HepG2 (cell line): ENCODE data around the gene FAM162A. TPM values are rescaled to one million over a fixed set of nuclear protein-coding genes. Genes with fewer than 3 reads are reported as not detected.

Source experiments
- ATAC-seq: fragments of 200-7000 bp; cut with Tn5 transposase; 3 replicates; pipeline ENCODE4 v1.9.1; 2020; ENCODE audit warnings: mild to moderate bottlenecking, moderate library complexity
- BruUV-seq: library from RNA; stranded (reverse); fragments of 400-500 nt; replicated peaks from 2 replicates; lab custom pipeline; 2021; lab: Mats Ljungman, UMichigan
- CTCF ChIA-PET: fragments of 300-600 bp; formaldehyde crosslinking; extraction: SDS; loops from one replicate; lab custom pipeline; 2021; ENCODE audit warnings: low total read pairs, inconsistent platforms, low intra/inter-chr PET ratio; lab: Yijun Ruan, JAX
- POLR2A ChIA-PET: fragments of 350-600 bp; sonication (Branson Sonifier 250); formaldehyde crosslinking; loops from one replicate; lab custom pipeline; 2020; ENCODE audit warnings: antibody characterized with exemption, inconsistent platforms; lab: Yijun Ruan, JAX
- DNase-seq: peaks from one replicate; pipeline ENCODE4 v3.0.0-alpha.2; 2015; ENCODE audit warnings: low spot score
- FAIRE-seq: peaks from 3 replicates; lab custom pipeline; 2011; peaks lifted over from hg19 to GRCh38; lab: Jason Lieb, UNC
- H2AFZ ChIP-seq: one replicate; pipeline ENCODE4 v1.6.1; 2011; ENCODE audit warnings: low read length, inconsistent platforms
- H3K27ac ChIP-seq: fragments of 300-600 bp; 3 replicates; pipeline ENCODE4 v1.8.0; 2011; ENCODE audit warnings: mixed run types, mild to moderate bottlenecking, mixed read lengths, low read length, inconsistent platforms; ENCODE audit not compliant: insufficient read depth; ENCODE audit errors: extremely low read length
- H3K27me3 ChIP-seq, 2 experiments: fragments of 200-600 bp in 1 of 2; 2 replicates in 1 of 2; 3 replicates in 1 of 2; pipeline versions ENCODE4 v1.6.0 to v1.8.0; 2011; ENCODE audit warnings: low read length in 2 of 2, mild to moderate bottlenecking in 2 of 2, moderate library complexity in 2 of 2, inconsistent platforms in 1 of 2; ENCODE audit not compliant: insufficient read depth in 2 of 2, control insufficient read depth in 1 of 2
- H3K36me3 ChIP-seq, 2 experiments: fragments of 200-600 bp in 1 of 2; replicated peaks in 1 of 2; 2 replicates in 1 of 2; 3 replicates in 1 of 2; pipeline versions ENCODE4 v1.5.1 to v1.8.0; 2011; ENCODE audit warnings: low read length in 2 of 2, inconsistent platforms in 1 of 2; ENCODE audit not compliant: insufficient read depth in 2 of 2, control insufficient read depth in 1 of 2
- H3K4me1 ChIP-seq: 2 replicates; pipeline ENCODE4 v1.5.1; 2012; ENCODE audit warnings: low read length, inconsistent platforms; ENCODE audit not compliant: insufficient read depth
- H3K4me2 ChIP-seq: 2 replicates; pipeline ENCODE4 v1.6.0; 2011; ENCODE audit warnings: low read depth, low read length, inconsistent platforms
- H3K4me3 ChIP-seq, 3 experiments: fragments of 200-600 bp in 1 of 3; sonication (generic), shearing (Covaris generic) in 1 of 3; replicated peaks in 1 of 3; 2 replicates each; pipeline ENCODE4 v1.5.1; 2011 to 2016; ENCODE audit warnings: low read length in 3 of 3, inconsistent platforms in 2 of 3, low read depth in 2 of 3, mild to moderate bottlenecking in 2 of 3, control low read depth in 1 of 3, mixed read lengths in 1 of 3; ENCODE audit not compliant: insufficient read depth in 1 of 3
- H3K79me2 ChIP-seq: one replicate; pipeline ENCODE4 v1.6.1; 2011; ENCODE audit warnings: low read length, inconsistent platforms; ENCODE audit not compliant: insufficient read depth
- H3K9ac ChIP-seq: 2 replicates; pipeline ENCODE4 v1.6.0; 2011; ENCODE audit warnings: mild to moderate bottlenecking, low read depth, low read length, inconsistent platforms; ENCODE audit not compliant: insufficient read depth
- H3K9me3 ChIP-seq: 2 replicates; pipeline ENCODE4 v1.5.1; 2012; ENCODE audit warnings: mild to moderate bottlenecking, low read length
- H4K20me1 ChIP-seq: 2 replicates; pipeline ENCODE4 v1.6.0; 2011; ENCODE audit warnings: inconsistent platforms, mild to moderate bottlenecking, low read length, moderate library complexity; ENCODE audit not compliant: insufficient read depth
- GZF1 ChIP-seq: sonication (generic); formaldehyde crosslinking; IDR thresholded peaks from 2 replicates; pipeline ENCODE4 v1.5.1; 2020; ENCODE audit warnings: mild to moderate bottlenecking, missing genetic modification reagents
- HNRNPH1 ChIP-seq: fragments of 200-400 bp; formaldehyde crosslinking; optimal IDR thresholded peaks from 2 replicates; pipeline ENCODE3; 2017; ENCODE audit warnings: mild to moderate bottlenecking, low read depth, low read length
- NR2F1 ChIP-seq, 2 experiments: fragments of 450-650 bp in 1 of 2; formaldehyde crosslinking in 1 of 2; IDR thresholded peaks; 2 replicates each; pipeline versions ENCODE4 v1.5.0 to v1.6.1; 2016 to 2020; ENCODE audit warnings: mild to moderate bottlenecking in 1 of 2, missing compliant biosample characterization in 1 of 2, missing genetic modification reagents in 1 of 2, moderate library complexity in 1 of 2
- SNAI1 ChIP-seq: sonication (generic); formaldehyde crosslinking; IDR thresholded peaks from 2 replicates; pipeline ENCODE4 v1.5.0; 2020; ENCODE audit warnings: mild to moderate bottlenecking, missing genetic modification reagents, borderline replicate concordance
- WGBS: methylation state at CpG from one replicate; pipeline ENCODE4 v1.1.6; 2017; ENCODE audit warnings: low lambda C conversion rate; 5-methylcytosine and 5-hydroxymethylcytosine counted together
- in situ Hi-C: cut with HindIII; loops from 2 replicates; pipeline ENCODE4 v1.10.0; 2017; ENCODE audit warnings: low pct_unique_long_range_greater_than_20kb; ENCODE audit not compliant: extremely low pct_ligation_motif_present
- intact Hi-C: fragments of 100-400 bp; cut with micrococcal nuclease; formaldehyde crosslinking; loops from one replicate; pipeline ENCODE4 v1.10.0; 2022; ENCODE audit not compliant: unreplicated experiment
- polyA plus RNA-seq, 8 experiments: library from polyadenylated mRNA; depleted of rRNA in 3 of 8; stranded (reverse) in 7 of 8; unstranded in 1 of 8; fragments of >200 nt; fragmentation: Illumina TruSeq in 4 of 8; extraction: Trizol in 4 of 8; gene quantifications; 2 replicates each; pipeline versions ENCODE4 v1.2.1 to v1.2.3, GENCODE V29; 2011 to 2016; ENCODE audit warnings: low read depth in 4 of 8, missing spikeins in 1 of 8, mixed read lengths in 1 of 8; ENCODE audit not compliant: insufficient read depth in 1 of 8
- total RNA-seq, 5 experiments: library from RNA; depleted of rRNA; stranded (reverse); fragments of >200 nt; fragmentation: Illumina TruSeq; extraction: Trizol; gene quantifications; 2 replicates each; pipeline ENCODE4 v1.2.3, GENCODE V29; 2016; ENCODE audit warnings: low read depth in 1 of 5
- TF ChIP-seq, protein P1 (sequence below), 2 experiments: fragments of 450-650 bp in 1 of 2; sonication (generic) in 1 of 2; formaldehyde crosslinking in 1 of 2; IDR thresholded peaks; 2 replicates each; pipeline versions ENCODE4 v1.6.1 to v1.8.0; 2016 to 2022; ENCODE audit warnings: antibody characterized with exemption in 1 of 2, mild to moderate bottlenecking in 1 of 2, missing genetic modification reagents in 1 of 2

FAM162A gene
- total and polyA plus RNA-seq, 2 of the 13 experiments (the other 11 are each of a cell fraction or from before 2014, with no cell fraction given), result 115 to 155 TPM

GRCh38 chr3:122353893-122354401, 30.0 kb upstream of the FAM162A start:
- no peaks in the 10 kb centered on the region for H3K79me2 ChIP-seq
- H4K20me1 ChIP-seq, result no peaks in the 10 kb centered on the region
- TF ChIP-seq NR2F1 (CRISPR knock-in tag; IDR thresholded peaks at IDR 0.05) (no peak), SNAI1 (CRISPR knock-in tag) (no peak)
- 91% methylated on average over 1 of the region's 1 CpG for WGBS
- no peak for FAIRE-seq
- DNase-seq, result no peak
- H3K4me1 ChIP-seq, result no peaks in the 10 kb centered on the region
- H3K4me3 ChIP-seq, result no peak overlapping the region
- H3K36me3 ChIP-seq, result peaks cover 4 to 5% of the 10 kb centered on the region in 2 experiments; a peak in 3 of 5 replicates
- H3K27ac ChIP-seq, result no peak overlapping the region
- intact Hi-C loops, result no loop called here
- ChIA-PET CTCF (no interaction called here), POLR2A (no interaction called here)
- in situ Hi-C loops, result loop anchor here (10.0 kb wide), 1 partner anchor 249 kb away; no protein-coding TSS in a partner anchor
- H3K9ac ChIP-seq, result no peak overlapping the region
- no peak overlapping the region for H3K4me2 ChIP-seq
- no peak for ATAC-seq
- H3K9me3 ChIP-seq, result no peaks in the 10 kb centered on the region
- no peaks in the 10 kb centered on the region for H3K27me3 ChIP-seq
- no TSS peak for BruUV-seq
- no peak overlapping the region for H2AFZ ChIP-seq

DNA sequence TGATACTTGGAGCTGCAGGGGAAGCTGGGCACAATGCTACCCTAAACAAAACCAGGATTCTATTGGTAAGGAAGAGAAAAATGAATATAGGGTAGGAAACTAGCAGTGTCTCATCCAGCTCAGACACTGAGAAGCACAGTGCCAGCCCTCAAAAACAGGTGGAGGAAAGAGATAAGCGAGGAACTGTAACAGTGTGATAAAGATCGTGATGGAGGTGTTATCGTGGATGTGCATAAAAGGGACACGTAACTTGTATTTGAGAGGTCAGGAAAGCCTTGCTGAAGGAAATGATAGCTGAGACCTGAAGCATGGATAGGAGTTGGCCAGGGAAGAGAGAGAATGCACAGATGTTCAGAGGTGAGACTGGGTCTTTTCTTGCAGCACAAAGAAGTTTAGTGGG, 28.4 kb upstream of the FAM162A start:
- CTCF ChIA-PET, result interaction anchor here (0.7 kb wide), 1 partner anchor 49 kb away, joined by 3 read pairs; no protein-coding TSS in a partner anchor
- H3K4me1 ChIP-seq, result no peaks in the 10 kb centered on the region
- 94% methylated on average over 4 of the region's 4 CpGs for WGBS
- no peak overlapping the region for H3K27ac ChIP-seq
- H3K4me2 ChIP-seq, result no peak overlapping the region
- no peak overlapping the region for H3K9ac ChIP-seq
- H3K9me3 ChIP-seq, result no peaks in the 10 kb centered on the region
- H3K4me3 ChIP-seq, result no peak overlapping the region
- peaks cover 4 to 5% of the 10 kb centered on the region in 2 experiments; a peak in 3 of 5 replicates for H3K36me3 ChIP-seq
- in situ Hi-C loops (loop anchor here (5.0 to 10.0 kb wide), 2 partner anchors 43 to 251 kb away; no protein-coding TSS in a partner anchor), intact Hi-C loops (loop anchor here (1.0 to 2.0 kb wide), 2 partner anchors 49 to 255 kb away; no protein-coding TSS in a partner anchor)
- DNase-seq, result no peak
- no peak for ATAC-seq
- no peak overlapping the region for H2AFZ ChIP-seq
- BruUV-seq, result no TSS peak
- FAIRE-seq, result no peak
- no peaks in the 10 kb centered on the region for H3K79me2 ChIP-seq
- H4K20me1 ChIP-seq, result no peaks in the 10 kb centered on the region
- no peaks in the 10 kb centered on the region for H3K27me3 ChIP-seq
- POLR2A ChIA-PET, result no interaction called here
- TF ChIP-seq, protein P1, sequence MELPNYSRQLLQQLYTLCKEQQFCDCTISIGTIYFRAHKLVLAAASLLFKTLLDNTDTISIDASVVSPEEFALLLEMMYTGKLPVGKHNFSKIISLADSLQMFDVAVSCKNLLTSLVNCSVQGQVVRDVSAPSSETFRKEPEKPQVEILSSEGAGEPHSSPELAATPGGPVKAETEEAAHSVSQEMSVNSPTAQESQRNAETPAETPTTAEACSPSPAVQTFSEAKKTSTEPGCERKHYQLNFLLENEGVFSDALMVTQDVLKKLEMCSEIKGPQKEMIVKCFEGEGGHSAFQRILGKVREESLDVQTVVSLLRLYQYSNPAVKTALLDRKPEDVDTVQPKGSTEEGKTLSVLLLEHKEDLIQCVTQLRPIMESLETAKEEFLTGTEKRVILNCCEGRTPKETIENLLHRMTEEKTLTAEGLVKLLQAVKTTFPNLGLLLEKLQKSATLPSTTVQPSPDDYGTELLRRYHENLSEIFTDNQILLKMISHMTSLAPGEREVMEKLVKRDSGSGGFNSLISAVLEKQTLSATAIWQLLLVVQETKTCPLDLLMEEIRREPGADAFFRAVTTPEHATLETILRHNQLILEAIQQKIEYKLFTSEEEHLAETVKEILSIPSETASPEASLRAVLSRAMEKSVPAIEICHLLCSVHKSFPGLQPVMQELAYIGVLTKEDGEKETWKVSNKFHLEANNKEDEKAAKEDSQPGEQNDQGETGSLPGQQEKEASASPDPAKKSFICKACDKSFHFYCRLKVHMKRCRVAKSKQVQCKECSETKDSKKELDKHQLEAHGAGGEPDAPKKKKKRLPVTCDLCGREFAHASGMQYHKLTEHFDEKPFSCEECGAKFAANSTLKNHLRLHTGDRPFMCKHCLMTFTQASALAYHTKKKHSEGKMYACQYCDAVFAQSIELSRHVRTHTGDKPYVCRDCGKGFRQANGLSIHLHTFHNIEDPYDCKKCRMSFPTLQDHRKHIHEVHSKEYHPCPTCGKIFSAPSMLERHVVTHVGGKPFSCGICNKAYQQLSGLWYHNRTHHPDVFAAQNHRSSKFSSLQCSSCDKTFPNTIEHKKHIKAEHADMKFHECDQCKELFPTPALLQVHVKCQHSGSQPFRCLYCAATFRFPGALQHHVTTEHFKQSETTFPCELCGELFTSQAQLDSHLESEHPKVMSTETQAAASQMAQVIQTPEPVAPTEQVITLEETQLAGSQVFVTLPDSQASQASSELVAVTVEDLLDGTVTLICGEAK (IDR thresholded peaks at IDR 0.05), result 0 out of 2 replicates have a peak, but pooled peaks have one; percentile 5
- TF ChIP-seq, protein P1 (CRISPR knock-in tag; IDR thresholded peaks at IDR 0.05), result no peak
- no peak for TF ChIP-seq GZF1 (CRISPR knock-in tag)
- no peak for TF ChIP-seq HNRNPH1
